Stimulated activated CD4-positive, alpha-beta T cell treated with anti-CD3 and anti-CD28 coated beads, TNF-alpha, amount 100 ng/mL, for 24 hours (primary cell): Measurements from ENCODE around the gene PRKN.

ENCODE experiments used
- DNase-seq, 3 experiments: peaks; one replicate each; pipeline ENCODE4 v3.0.0-alpha.2; 2020; ENCODE audit warnings: low read depth in 3 of 3

Gene PRKN

GRCh38 chr6:161608771-161609170, 1118.8 kb downstream of the PRKN start:
- no peak for DNase-seq

- no peak for DNase-seq
Measured at GRCh38 chr6:161607696-161608297, 1119.8 kb downstream of the PRKN start.

- DNase-seq = no peak
Measured at GRCh38 chr6:161602359-161602758, 1125.2 kb downstream of the PRKN start.

- no peak for DNase-seq
Measured at GRCh38 chr6:161598896-161599295, 1128.7 kb downstream of the PRKN start.

- DNase-seq = no peak
Measured at GRCh38 chr6:161596807-161597520, 1130.6 kb downstream of the PRKN start.

- DNase-seq = no peak
Measured at GRCh38 chr6:161594412-161594811, 1133.2 kb downstream of the PRKN start.

GRCh38 chr6:161590961-161591627, 1136.5 kb downstream of the PRKN start:
- DNase-seq = no peak

- no peak for DNase-seq
Measured at GRCh38 chr6:161586887-161587286, 1140.7 kb downstream of the PRKN start.

GRCh38 chr6:161584621-161585340, 1142.8 kb downstream of the PRKN start:
- DNase-seq = no peak

GRCh38 chr6:161584051-161584450, 1143.5 kb downstream of the PRKN start:
- DNase-seq = no peak

GRCh38 chr6:161583584-161583983, 1144.0 kb downstream of the PRKN start:
- no peak for DNase-seq

- no peak for DNase-seq
Measured at GRCh38 chr6:161578478-161578877, 1149.1 kb downstream of the PRKN start.

- DNase-seq = no peak
Measured at GRCh38 chr6:161575523-161576254, 1151.9 kb downstream of the PRKN start.

- no peak for DNase-seq
Measured at GRCh38 chr6:161568885-161569456, 1158.6 kb downstream of the PRKN start.

- DNase-seq = no peak
Measured at GRCh38 chr6:161564952-161565351, 1162.6 kb downstream of the PRKN start.

GRCh38 chr6:161561908-161562307, 1165.7 kb downstream of the PRKN start:
- DNase-seq = no peak

GRCh38 chr6:161557333-161558107, 1170.0 kb downstream of the PRKN start:
- no peak for DNase-seq

- DNase-seq = no peak
Measured at GRCh38 chr6:161554883-161555282, 1172.7 kb downstream of the PRKN start.

GRCh38 chr6:161549977-161550655, 1177.5 kb downstream of the PRKN start:
- DNase-seq = no peak

GRCh38 chr6:161548713-161549296, 1178.8 kb downstream of the PRKN start:
- no peak for DNase-seq
